ENCODE measurements around the gene STAT4.

Gene STAT4

GRCh38 chr2:191166111-191166755 is 15.4 kb upstream of the STAT4 start:
- no peaks in the 10 kb centered on the region for H3K36me3 ChIP-seq (ENCODE audit: low read length)
- no peak for TF ChIP-seq EZH2phosphoT487 (conservative IDR thresholded peaks at IDR 0.05; ENCODE audit: low read length)
- TF ChIP-seq CTCF (IDR thresholded peaks at IDR 0.05; ENCODE audit: insufficient read depth, low read length, poor library complexity, severe bottlenecking), result no peak
- no peak overlapping the region for H3K9ac ChIP-seq (ENCODE audit: low read length)
- no peaks in the 10 kb centered on the region for H3K9me3 ChIP-seq (ENCODE audit: insufficient read depth, low read length)
- H3F3A ChIP-seq (ENCODE audit: insufficient read depth), result no peaks in the 10 kb centered on the region
- no peak overlapping the region for H3K27ac ChIP-seq (ENCODE audit: low read depth, low read length)
- no peak overlapping the region for H3K4me3 ChIP-seq (ENCODE audit: insufficient read depth, low read length, poor library complexity, severe bottlenecking)
- no peak overlapping the region for H3K4me2 ChIP-seq (ENCODE audit: low read depth, low read length, poor library complexity, severe bottlenecking)
- no peaks in the 10 kb centered on the region for H3K79me2 ChIP-seq (ENCODE audit: insufficient read depth, low read length)
- H3K9me2 ChIP-seq (replicated peaks; ENCODE audit: insufficient read depth, low read length), result no peaks in the 10 kb centered on the region
- no peaks in the 10 kb centered on the region for H3K27me3 ChIP-seq (ENCODE audit: low read length)
- no peak overlapping the region for H2AFZ ChIP-seq (ENCODE audit: low read depth, low read length, severe bottlenecking)
- H4K20me1 ChIP-seq (ENCODE audit: low read depth, low read length), result no peaks in the 10 kb centered on the region

- TF ChIP-seq EZH2phosphoT487 (conservative IDR thresholded peaks at IDR 0.05; ENCODE audit: low read length) (no peak), CTCF (IDR thresholded peaks at IDR 0.05; ENCODE audit: insufficient read depth, low read length, poor library complexity, severe bottlenecking) (peak; percentile 33)
- Histone ChIP-seq H3K9ac (ENCODE audit: low read length) (no peak overlapping the region), H3F3A (ENCODE audit: insufficient read depth) (no peaks in the 10 kb centered on the region), H3K4me2 (ENCODE audit: low read depth, low read length, poor library complexity, severe bottlenecking) (no peak overlapping the region), H3K9me2 (replicated peaks; ENCODE audit: insufficient read depth, low read length) (no peaks in the 10 kb centered on the region), H3K27me3 (ENCODE audit: low read length) (no peaks in the 10 kb centered on the region), H3K27ac (ENCODE audit: low read depth, low read length) (no peak overlapping the region), H3K9me3 (ENCODE audit: insufficient read depth, low read length) (no peaks in the 10 kb centered on the region), H3K36me3 (ENCODE audit: low read length) (no peaks in the 10 kb centered on the region), H4K20me1 (ENCODE audit: low read depth, low read length) (no peaks in the 10 kb centered on the region), H3K4me3 (ENCODE audit: insufficient read depth, low read length, poor library complexity, severe bottlenecking) (no peak overlapping the region), H2AFZ (ENCODE audit: low read depth, low read length, severe bottlenecking) (no peak overlapping the region), H3K79me2 (ENCODE audit: insufficient read depth, low read length) (no peaks in the 10 kb centered on the region)
Observed at GRCh38 chr2:191165176-191165643, 14.4 kb upstream of the STAT4 start.

- H2AFZ ChIP-seq (ENCODE audit: low read depth, low read length, severe bottlenecking), result no peak overlapping the region
- H3K9me3 ChIP-seq (ENCODE audit: insufficient read depth, low read length), result no peaks in the 10 kb centered on the region
- no peaks in the 10 kb centered on the region for H3F3A ChIP-seq (ENCODE audit: insufficient read depth)
- H3K27me3 ChIP-seq (ENCODE audit: low read length), result no peaks in the 10 kb centered on the region
- no peak overlapping the region for H3K9ac ChIP-seq (ENCODE audit: low read length)
- H4K20me1 ChIP-seq (ENCODE audit: low read depth, low read length), result no peaks in the 10 kb centered on the region
- no peak overlapping the region for H3K4me2 ChIP-seq (ENCODE audit: low read depth, low read length, poor library complexity, severe bottlenecking)
- H3K4me3 ChIP-seq (ENCODE audit: insufficient read depth, low read length, poor library complexity, severe bottlenecking), result no peak overlapping the region
- no peaks in the 10 kb centered on the region for H3K9me2 ChIP-seq (replicated peaks; ENCODE audit: insufficient read depth, low read length)
- no peaks in the 10 kb centered on the region for H3K36me3 ChIP-seq (ENCODE audit: low read length)
- TF ChIP-seq EZH2phosphoT487 (conservative IDR thresholded peaks at IDR 0.05; ENCODE audit: low read length), result no peak
- no peak for TF ChIP-seq CTCF (IDR thresholded peaks at IDR 0.05; ENCODE audit: insufficient read depth, low read length, poor library complexity, severe bottlenecking)
- H3K27ac ChIP-seq (ENCODE audit: low read depth, low read length), result no peak overlapping the region
- no peaks in the 10 kb centered on the region for H3K79me2 ChIP-seq (ENCODE audit: insufficient read depth, low read length)
Observed at GRCh38 chr2:191158747-191159146, 8.0 kb upstream of the STAT4 start.
